COLO668 (cell line): ENCODE measurements around the gene CLMN.

ENCODE experiments used
- DNase-seq: peaks from one replicate; lab custom pipeline; 2025; ENCODE audit not compliant: unreplicated experiment; lab: John Stamatoyannopoulos, UW

CLMN gene

DNA sequence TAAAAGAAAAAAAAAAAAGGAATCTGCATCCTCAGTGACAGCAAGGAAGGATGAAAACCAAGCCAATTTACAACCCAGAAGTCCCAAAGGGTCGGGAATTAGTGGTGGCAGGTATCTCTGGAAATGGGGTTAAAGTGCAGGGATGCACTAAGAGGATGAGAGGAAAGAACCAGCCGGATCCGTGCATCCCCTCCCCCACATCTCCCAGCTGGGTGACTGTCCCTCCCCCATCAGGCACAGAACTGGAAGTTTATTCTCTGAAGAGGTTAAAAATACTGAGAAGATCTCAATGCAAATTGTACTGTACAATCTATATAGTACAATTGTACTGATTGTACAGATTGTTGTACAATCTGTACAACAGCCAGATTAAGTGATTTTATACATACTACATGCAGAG is 15.4 kb downstream of the CLMN start:
- DNase-seq: no peak

DNA sequence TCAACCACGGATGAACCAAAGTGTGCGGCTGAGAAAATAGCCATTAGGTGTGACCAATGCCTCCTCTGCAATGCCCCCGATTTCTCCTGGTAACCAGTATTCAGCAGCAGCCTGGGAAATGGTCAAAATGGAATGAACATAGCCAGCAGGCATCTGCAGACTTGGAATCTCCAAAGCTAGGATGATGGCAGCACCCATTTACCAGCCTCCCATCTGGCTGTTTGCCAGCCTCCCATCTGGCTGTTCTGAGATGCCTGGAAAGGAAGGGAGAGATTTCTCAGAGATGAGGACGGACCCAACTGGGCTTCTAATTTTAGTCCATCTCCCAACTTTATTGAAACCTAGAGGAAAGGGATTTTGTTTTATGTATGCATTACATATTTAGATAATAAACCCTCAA is 16.2 kb downstream of the CLMN start:
- no peak for DNase-seq

DNA sequence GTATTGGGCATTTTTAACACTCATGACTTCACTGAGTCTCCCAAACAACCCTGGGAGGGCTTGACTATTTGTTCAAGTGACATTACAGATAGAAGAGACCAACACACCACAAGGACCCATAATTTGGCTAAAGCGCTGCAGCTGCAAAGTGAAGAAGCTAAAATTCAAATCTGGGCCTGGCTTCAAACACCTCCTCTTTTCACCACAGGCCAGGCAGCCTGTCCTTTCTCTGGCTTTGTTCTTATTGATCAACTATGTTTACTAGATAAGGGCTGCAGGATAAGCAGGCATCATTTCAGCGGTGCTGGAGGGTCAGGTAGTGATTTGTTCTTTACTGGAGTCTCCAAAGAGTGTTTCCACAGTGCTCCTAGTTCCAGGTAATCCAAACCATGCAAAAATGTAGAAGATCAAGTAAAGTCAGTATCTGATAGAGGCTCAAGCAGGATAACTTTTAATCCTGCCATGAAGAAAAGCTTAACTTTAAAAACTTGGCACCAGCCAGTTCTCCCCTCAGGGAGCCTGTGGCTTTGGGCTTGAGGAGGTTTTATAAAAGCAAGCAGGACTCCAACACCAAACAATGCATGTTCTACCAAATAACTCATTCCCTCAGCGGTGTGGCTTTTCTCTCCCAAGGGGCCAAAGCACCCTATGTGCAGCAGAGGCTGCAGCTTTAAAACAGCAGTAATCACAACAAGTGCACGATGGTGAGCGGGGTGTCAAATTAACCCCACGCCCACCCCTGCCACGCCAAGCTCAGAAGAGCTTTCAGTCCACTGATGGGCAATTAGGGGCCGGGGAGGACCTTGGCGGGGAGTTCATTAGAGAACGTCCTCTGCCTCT is 16.8 kb downstream of the CLMN start:
- DNase-seq: no peak

DNA sequence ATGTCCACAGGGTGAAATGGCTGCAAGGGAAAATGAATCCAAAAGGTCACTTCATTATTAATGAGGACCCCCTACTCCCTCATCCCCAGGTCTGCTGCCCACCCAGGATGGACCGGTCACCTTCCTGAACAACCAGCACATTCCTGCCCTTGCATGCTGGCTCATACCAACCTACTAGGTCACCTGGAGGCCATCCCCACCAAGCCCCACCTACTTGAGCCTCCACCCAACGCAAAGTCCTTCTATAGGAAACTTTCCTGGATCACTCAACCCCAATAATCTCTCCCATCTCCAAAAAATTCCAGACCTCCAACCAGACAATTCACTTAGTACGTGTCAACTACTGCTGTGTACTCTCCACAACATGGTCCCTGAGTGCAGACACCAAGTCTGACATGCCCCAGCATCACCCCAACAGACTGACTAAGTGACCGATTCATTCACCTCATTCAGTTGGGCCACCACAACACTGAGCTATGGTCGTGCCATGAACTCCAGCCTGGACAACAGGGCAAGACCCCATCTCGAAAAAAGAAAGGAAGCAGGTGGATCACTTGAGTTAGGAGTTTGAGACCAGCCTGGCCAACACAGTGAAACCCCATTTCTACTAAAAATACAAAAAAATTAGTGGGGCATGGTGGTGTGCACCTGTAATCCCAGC is 18.1 kb downstream of the CLMN start:
- no peak for DNase-seq

DNA sequence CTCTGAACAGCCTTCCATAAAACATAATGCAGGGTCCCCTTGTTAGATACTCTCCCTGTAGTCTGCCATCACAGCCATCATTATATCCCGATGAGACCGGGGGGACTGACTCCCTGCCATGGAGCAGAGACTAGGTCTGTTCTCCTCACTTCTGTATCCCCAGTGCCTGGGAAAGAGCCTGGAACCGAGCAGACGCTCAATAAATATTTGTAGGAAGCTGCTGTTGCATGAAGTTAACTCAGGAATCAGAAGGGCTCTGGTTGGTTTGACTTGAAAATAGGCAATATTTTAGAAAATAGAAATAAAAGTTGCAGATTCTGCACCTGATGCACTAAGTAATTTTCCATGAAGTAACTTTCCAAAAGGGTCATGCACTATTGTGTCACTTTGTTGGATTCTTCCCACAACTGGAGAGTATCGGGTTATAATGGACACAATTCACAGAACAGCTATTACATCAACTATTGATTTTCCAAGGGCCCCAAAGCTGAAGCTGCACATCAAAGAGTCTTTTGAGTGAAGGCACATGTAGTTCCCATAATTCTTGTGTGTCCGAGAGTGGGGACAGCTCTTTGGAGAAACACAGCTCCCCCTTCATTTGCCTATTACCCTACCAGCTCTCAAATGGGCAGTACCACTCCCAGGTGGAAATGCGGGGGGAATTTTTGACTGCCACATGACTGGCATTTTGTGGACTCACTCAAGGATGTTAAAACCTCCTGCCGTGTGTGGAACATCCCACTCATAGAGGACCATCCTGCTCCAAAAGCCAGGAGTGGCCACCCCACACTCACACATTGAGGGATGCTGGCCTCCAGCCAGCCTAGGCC is 18.8 kb downstream of the CLMN start:
- DNase-seq: no peak

DNA sequence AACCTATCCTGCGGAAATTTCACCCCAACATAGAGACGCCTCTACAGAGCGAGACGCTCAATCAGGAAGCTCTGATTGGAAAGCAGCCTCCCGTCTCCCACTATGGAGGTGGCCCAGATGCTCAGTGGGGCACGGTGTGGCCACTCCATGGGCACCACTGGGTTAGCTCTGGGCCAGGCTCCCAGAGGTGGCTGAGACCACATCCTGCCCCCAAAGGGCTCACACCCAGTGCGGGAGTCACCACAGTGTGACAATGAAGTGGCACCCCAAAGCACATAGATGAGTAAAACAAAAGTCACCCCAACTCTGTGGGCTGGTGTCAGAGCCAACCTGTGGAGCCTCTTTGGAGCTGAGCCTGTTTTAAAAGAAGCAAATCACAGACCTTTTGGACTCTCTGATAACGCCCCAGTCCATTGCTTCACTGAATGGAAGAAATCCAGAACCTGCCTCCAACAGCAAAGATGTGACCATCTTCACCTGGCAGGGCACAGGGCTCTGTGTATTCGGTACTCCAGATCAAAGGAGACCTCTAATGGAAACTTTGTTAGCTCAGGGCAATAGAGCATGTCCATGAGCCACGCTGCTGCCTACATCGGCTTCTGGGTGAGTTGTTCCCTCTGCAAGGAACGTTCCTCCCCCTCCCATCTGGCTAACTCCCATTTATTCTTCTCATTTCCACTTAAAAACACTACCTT is 19.6 kb downstream of the CLMN start:
- DNase-seq: peak; percentile 68

DNA sequence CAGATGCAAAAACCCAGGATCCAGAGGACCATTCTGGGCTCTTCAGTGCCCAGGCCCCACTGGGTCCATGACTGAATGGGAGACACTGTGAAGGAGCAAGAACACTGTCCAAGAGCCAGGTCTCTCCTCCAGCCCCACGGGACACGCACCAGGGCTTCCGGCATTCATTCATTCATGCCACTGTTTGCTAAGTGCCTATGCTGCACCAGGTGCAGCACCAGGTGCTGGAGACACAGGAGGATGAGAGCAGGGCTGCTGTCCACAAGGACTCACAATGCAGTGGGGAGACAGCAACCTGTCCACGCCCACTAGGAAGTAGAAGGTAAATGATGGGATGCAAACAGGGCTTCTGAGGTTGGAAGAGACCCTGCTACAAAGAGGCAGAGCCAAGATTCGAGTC is 20.4 kb downstream of the CLMN start:
- DNase-seq: peak; percentile 86

DNA sequence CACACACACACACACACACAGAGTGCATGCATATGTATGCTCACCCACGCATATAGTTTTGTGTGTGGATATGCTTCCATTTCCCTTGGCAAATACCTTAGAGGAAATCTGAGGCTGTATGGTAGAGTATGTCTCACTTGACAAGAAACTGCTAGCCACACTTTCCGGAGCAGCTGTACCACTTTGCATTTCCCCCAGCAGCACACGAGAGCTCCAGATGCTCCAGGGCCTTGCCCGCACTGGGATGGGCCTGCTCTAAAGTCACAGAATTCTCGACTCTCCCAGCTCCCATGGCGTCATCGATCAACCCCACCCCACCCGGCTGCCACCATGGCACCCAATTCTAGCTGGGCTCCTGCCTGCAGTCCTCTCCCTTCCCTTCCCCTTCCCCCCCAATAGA is 21.9 kb downstream of the CLMN start:
- DNase-seq: no peak

DNA sequence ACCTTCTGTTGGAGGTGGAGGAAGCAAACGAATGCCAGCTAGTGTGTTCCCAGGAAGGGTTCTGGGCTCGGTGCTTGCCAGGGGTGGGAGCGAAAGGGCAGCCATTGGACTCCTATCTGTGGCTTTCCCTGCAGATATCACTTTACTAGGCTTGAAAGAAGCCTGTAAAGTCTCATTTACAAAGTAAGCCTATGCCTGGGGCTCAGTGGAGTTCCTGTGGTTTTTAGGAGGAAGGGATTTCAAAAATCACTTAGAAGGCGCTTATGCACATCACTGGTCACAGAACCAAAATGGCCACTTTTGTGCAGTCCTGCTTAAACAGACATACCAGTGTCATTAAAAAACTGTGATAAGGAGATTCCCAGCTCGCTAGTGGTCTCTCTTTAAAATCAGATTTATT is 22.7 kb downstream of the CLMN start:
- DNase-seq: no peak

DNA sequence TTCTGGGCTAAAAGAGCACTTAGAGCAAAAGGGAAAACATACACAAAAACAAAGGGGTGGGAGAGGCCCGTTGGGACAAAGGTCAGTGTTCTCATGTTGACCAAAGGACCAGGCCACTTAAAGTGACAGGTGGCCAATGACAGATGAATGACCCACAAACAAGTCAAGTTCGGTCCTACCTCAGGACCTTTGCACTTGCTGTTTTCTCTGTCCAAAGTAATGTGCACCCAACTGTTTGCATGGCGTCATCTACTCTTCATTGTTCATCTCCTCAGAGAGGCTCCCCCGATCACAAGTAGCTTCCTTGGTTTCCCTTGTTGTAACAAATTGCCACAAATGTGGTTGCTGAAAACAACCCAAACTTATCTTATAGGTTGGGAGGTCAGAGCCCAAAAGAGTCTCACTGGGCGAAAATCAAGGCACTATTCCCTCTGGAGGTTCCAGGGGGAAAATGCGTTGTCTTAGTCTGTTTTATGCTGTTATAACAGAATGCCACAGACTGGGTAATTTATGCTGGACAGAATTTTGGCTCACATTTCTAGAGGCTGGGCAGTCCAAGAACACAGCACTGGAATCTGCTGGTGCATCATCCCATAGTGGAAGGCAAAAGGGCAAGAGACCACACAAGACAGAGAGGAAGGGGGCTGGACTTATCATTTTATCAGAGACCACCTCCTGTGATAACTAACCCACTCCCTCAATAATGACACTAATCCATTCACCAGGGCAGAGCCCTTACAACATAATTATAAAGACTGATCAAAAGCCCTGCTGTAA is 23.9 kb downstream of the CLMN start:
- DNase-seq: no peak

DNA sequence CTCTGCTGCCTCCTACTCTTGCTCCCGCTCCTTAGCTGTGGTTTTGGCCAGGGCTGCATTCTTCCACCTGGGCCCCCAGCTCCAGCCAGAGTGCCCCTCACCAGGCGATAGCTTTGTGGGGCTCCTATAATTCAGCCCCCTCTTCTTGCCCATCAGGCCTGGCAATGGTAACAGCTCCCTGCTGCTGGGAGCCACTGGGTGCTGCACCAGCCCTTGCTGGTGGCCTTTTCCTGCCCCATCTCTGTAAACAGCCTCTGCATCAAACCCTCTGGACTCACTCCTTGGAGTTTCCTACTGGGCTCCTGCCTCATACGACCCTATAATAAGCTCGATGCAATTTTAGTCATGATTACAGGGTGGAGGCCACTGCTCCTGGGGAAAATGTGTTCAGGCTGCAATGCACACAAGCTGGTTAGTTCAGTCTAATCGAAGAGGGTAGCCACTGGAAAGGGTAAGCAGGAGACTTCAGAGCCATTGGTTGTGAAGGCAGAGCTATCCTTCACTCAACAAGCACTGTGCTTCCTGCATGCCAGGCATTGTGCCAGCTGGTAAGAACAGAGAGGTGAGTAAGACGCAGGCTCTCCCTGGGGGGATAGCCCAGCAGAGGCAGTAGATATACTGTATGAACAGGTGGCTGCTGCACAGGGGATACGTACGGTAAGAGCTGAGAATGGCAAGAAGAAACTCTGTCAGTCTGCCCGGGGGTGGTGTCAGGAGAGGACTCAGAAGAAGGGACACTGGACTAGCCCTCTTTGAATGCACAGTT is 24.7 kb downstream of the CLMN start:
- peak; percentile 65 for DNase-seq

DNA sequence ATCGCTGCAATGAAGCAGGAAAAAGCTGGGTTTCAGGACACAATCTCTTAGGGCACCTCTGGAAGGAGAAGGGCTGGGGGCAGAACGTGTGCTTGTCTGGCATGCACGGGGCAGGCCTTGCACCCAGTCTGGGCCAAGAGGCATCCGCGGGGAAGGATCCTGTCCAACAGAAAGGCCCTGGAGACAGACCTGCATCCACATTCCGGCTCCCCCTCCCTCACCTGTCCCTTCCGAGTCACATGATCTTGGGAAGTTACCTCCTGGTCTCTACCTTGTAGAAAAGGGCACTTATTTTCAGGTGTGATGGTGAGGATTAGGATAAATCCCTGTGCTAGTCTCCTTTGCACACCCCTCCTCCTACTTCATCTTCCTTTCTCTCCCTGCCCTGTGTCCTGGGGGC is 25.4 kb downstream of the CLMN start:
- no peak for DNase-seq

DNA sequence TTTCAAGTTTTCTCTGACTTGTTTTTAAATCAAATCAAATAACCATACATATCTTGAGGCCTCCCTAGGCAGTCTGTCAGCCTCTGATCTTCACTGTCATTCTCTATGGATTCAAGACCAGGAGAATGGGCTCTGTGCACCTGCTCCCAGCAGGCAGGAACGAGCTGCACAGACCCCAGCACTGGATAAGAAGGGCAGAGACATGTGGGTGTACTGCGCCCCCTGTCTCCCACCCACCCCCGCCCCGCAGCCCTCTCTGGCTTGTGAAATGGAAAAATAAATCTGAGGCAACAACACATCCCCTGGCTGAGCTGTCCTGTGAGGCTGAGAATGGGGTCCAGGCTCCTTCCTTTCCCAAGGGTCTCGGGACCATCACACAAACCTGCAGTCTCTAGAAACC is 26.3 kb downstream of the CLMN start:
- DNase-seq: no peak

DNA sequence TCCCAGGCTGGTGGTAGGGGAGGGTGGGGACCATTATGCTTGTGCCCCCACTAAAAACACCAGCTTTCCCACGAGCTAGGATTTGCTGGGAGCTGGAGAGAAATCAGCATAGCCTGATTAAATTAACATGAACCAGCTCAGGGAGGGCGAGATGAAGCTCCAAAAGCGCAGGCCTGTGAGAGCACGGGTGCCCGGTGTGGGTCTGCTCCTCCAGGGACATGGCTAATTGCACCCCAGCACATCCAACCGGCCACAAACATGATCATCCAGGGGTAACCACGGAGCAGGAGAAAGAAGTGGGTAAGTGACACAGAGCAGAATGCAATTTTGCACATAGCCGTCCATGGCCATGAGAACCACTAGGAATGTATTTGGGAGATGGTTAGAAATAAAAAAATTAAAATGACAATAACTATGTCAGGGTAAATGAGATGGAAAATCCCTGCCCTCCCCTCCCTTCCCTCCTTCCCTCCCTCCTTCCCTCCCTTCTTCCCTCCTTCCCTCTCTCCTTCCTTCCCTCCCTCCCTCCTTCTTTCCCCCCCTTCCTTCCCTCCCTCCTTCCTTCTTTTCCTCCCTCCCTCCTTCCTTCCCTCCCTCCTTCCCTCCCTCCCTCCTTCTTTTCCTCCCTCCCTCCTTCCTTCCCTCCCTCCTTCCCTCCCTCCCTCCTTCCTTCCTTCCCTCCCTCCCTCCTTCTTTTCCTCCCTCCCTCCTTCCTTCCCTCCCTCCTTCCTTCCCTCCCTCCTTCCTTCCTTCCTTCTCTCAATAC is 26.9 kb downstream of the CLMN start:
- DNase-seq: no peak

DNA sequence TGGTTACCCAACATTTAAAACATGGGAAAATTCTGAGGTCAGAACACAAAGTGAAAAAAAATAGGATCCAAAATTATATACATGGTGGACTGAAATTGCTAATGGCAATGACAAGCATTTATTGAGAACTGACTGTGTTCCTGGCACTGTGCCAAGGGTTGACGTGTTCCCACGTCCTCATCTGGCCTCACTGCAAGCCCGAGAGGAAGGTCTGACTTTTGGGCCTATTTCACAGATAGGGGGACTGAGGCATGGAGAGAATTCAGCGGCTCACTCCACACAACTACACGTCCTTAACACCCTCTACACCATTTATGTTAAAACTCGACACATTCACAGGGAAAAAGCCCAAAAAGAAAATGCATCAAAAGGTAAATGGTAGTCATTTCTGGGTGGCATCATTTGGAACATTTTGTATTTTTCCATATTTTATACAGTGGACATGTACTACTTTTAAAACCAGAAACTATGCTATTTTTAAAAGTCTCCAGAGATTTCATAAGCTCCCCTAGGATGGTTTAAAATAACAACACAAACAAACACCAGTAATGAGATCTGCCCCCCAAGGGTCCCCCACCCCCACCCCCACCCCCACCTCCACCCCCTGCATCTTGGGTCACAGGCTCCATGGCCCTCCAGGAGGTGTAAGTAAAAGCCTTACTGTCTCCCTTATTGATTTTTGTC is 27.7 kb downstream of the CLMN start:
- DNase-seq: peak; percentile 91

DNA sequence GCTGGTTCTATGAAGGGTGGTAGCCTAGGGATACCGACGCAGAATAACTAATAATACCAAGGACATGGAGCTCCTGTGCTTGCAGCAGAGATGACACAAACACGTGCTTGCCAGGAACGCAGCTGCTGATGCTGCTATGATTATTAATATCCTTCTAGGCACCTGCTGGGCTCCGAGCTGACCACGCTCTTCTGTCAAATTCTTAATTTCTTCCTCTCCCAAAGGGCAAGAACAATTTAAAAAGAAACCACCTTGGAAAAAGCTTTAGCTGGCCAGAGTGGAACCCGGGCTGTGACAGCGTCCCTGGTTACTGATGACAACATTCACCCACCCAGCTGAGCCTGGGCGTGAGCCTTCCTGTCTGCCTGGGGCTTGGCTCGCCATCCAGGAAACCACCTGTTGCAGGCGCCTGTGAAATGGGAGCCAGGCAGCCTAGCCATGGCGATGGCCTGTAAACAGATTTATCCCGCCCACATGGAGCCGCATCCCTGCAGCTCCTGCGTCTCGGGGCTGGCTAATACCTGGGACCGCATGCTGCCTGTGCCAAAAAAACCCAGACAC is 28.8 kb downstream of the CLMN start:
- DNase-seq: peak; percentile 97

DNA sequence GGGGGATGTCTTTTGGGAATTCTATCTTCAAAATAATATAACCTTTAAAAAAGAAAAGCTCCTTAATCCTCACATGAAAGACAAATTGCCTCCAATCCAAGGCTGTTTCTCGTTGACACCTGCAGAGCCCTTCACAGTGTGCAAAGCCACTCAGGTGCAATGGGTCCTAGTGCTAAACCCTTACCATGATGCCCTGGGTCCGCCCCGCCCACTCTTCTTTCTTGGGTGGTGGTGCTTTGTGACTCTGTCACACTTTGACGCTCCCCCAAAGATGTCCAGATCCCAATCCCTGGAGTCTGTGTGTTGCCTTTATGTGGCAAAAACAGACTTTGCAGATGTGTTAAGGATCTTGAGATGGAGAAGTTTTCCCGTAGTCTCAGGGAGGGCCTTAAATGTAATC is 29.7 kb downstream of the CLMN start:
- DNase-seq: no peak
